Activated gamma-delta T cell (primary cell): ENCODE results near the gene AIFM3.

Source experiments
- DNase-seq: peaks from one replicate; lab custom pipeline; 2025; lab: John Stamatoyannopoulos, UW

AIFM3 gene

DNA sequence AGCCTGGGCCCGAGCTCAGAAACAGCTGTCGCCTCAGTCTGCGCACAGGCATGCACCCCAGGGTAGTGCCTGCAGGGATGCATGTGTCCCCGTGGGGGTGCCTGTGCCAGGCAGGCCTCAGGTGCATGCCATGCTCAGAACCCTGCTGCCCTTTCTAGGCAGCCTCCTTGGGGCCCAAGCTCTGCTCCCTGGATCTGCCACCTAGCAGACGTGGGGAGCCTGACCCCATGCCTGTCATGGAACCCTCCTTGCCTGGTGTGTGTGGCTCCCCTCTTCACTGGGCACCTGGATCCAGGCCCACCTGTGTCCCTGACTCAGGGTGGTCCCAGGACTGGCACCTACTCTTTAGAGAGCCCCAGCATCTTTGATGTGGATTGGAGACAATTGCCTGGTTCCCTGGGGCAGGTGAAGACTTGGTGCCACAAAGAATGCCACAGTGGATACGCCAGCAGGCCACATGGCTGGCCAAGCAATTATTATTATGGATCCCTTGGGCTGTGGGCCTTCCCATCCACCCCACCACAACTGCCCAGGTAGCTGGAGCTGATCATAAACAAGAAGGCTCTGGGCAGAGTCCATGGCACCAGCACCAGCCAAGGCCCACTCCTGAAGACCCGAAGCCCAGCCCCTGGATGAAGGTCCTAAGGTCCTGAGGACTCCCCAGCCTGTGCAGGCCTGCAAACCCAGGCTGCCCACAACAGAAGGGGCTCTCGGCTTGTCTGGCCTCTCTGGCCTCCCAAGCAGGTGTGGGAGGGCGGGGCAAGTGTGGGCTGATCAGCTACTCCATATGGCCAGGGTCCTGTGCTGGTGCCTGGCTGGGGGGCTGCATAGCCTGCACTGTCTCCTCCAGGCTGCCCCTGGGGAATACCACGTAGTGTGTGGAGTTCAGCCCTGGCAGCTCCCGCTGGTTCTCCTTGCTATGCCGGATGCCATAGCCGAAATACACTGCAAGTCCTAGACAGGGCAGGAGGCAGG lies 61.5 kb downstream of the AIFM3 start:
- no peak for DNase-seq

DNA sequence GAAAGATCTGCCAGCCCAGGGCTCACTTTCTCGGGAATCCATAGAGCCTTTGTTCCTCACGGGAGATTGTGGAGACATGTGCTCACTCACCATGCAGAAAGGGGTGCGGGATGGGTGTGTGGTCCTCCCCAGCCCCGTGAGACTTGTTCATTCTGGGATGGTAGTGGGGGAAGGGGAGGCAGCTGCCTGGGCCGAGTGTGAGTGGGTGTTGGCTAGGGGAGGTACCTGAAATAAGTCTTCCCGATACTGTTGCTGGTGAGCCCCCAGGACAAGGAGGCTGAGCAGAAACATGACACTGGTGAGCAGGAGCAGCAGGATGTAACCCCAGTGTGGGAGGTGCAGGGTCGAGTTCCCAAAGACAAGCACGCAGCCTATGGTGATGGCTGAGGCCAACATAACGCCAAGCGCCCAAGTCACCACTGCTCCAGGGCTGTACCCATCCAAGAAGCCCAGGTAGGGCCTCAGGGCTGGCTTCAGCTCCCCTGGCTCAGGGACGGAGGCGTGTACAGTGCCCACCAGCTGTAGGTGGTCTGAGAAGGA lies 62.5 kb downstream of the AIFM3 start:
- DNase-seq, result no peak

DNA sequence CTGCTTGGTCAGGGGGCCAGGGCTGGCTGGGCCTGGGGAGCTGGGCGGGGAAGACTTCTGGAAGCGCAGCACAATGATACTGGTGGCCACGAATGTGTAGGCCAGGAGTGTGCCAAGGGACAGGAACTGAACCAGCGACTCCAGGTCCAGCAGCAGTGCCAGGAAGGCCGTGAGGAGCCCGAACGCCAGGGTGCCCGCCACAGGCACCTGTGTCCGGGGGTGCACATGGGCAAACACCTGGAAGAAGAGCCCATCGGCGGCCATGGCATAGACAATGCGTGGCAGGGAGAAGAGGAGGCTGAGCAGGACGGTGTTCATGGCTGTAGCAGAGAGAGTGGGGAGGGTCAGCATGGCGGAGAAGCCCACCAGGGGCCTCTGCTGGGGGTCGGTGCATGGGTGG lies 63.0 kb downstream of the AIFM3 start:
- DNase-seq, result no peak
